BE2C (cell line): ENCODE data around the gene MB21D2.

Experiments
- DNase-seq: peaks from one replicate; pipeline ENCODE4 v3.0.0-alpha.2; 2020
- H3K27me3 ChIP-seq: fragments of 250-450 bp; sonication (Bioruptor Pico); 2 replicates; pipeline ENCODE4 v1.5.1; 2020; ENCODE audit warnings: mild to moderate bottlenecking
- H3K36me3 ChIP-seq: fragments of 250-450 bp; sonication (Bioruptor Pico); 2 replicates; pipeline ENCODE4 v1.5.1; 2020; ENCODE audit warnings: mild to moderate bottlenecking
- H3K4me1 ChIP-seq: fragments of 250-450 bp; sonication (Bioruptor Pico); 2 replicates; pipeline ENCODE4 v1.5.1; 2020
- H3K4me3 ChIP-seq: 2 replicates; pipeline ENCODE4 v1.5.1; 2011; ENCODE audit warnings: low read depth, low read length
- H3K9me3 ChIP-seq: fragments of 250-450 bp; sonication (Bioruptor Pico); 2 replicates; pipeline ENCODE4 v1.5.1; 2020
- CTCF ChIP-seq: IDR thresholded peaks from 2 replicates; pipeline ENCODE4 v1.5.1; 2012; ENCODE audit warnings: mild to moderate bottlenecking, low read depth, low read length

The MB21D2 gene

GRCh38 chr3:192747746-192748145, 169.9 kb downstream of the MB21D2 start:
- H3K9me3 ChIP-seq: no peaks in the 10 kb centered on the region
- no peak for DNase-seq
- H3K27me3 ChIP-seq: no peaks in the 10 kb centered on the region
- H3K4me1 ChIP-seq: no peaks in the 10 kb centered on the region
- TF ChIP-seq CTCF: no peak
- no peak overlapping the region for H3K4me3 ChIP-seq
- no peaks in the 10 kb centered on the region for H3K36me3 ChIP-seq

GRCh38 chr3:192747145-192747544, 170.5 kb downstream of the MB21D2 start:
- no peaks in the 10 kb centered on the region for H3K27me3 ChIP-seq
- no peak overlapping the region for H3K4me3 ChIP-seq
- DNase-seq: no peak
- no peaks in the 10 kb centered on the region for H3K9me3 ChIP-seq
- TF ChIP-seq CTCF: no peak
- no peaks in the 10 kb centered on the region for H3K4me1 ChIP-seq
- H3K36me3 ChIP-seq: no peaks in the 10 kb centered on the region
